KOPT-K1 (cell line): ENCODE data around the gene SRSF9.
"Not testable (repeated sequence)": the region's sequence is repeated elsewhere in the genome, so short reads cannot be mapped to it uniquely, and the experiment has no call there.

ENCODE experiments used
- H3K27ac ChIP-seq: fragments of 200-600 bp; sonication (generic); 2 replicates; pipeline ENCODE4 v1.5.1; 2016; ENCODE audit warnings: antibody characterized with exemption, mild to moderate bottlenecking, low read depth, low read length; ENCODE audit not compliant: poor library complexity, severe bottlenecking
- H3K36me3 ChIP-seq: fragments of 200-600 bp; sonication (generic); 2 replicates; pipeline ENCODE4 v1.5.1; 2017; ENCODE audit warnings: antibody characterized with exemption, mild to moderate bottlenecking, low read length, moderate library complexity; ENCODE audit not compliant: insufficient read depth
- H3K9me3 ChIP-seq: fragments of 200-600 bp; sonication (generic); 2 replicates; pipeline ENCODE4 v1.5.1; 2017; ENCODE audit warnings: antibody characterized with exemption, low read length, mild to moderate bottlenecking; ENCODE audit not compliant: insufficient read depth, poor library complexity, severe bottlenecking

SRSF9 gene

GRCh38 chr12:120469450-120470149 lies at the start of gene SRSF9:
SRSF9 (minus strand) TSS chr12:120469748; CDS start chr12:120469609, 139 bp downstream.
- H3K27ac ChIP-seq: peak within 1 kb of the TSS; percentile 94
- no peaks in the 10 kb centered on the region for H3K9me3 ChIP-seq
- H3K36me3 ChIP-seq: peaks cover 33% of the 10 kb centered on the region

GRCh38 chr12:120519324-120519723 lies 49.8 kb upstream of the SRSF9 start:
- not testable (repeated sequence) for H3K27ac ChIP-seq, H3K9me3 ChIP-seq
- peaks cover 45% of the 10 kb centered on the region for H3K36me3 ChIP-seq

- Histone ChIP-seq H3K27ac (no peak overlapping the region), H3K9me3 (no peaks in the 10 kb centered on the region), H3K36me3 (peaks cover 38% of the 10 kb centered on the region)
These were observed 45.9 kb upstream of the SRSF9 start for GRCh38 chr12:120515496-120515895.

- Histone ChIP-seq H3K27ac (no peak overlapping the region), H3K36me3 (peaks cover 50% of the 10 kb centered on the region), H3K9me3 (no peaks in the 10 kb centered on the region)
These were observed 44.5 kb upstream of the SRSF9 start for GRCh38 chr12:120514002-120514401.

- Histone ChIP-seq H3K9me3 (no peaks in the 10 kb centered on the region), H3K27ac (no peak overlapping the region), H3K36me3 (peaks cover 52% of the 10 kb centered on the region)
These were observed 39.0 kb upstream of the SRSF9 start for GRCh38 chr12:120508537-120508936.

- H3K36me3 ChIP-seq: peaks cover 71% of the 10 kb centered on the region
- no peak overlapping the region for H3K27ac ChIP-seq
- no peaks in the 10 kb centered on the region for H3K9me3 ChIP-seq
These were observed 35.0 kb upstream of the SRSF9 start for GRCh38 chr12:120504587-120504986.

GRCh38 chr12:120500581-120500980 lies 31.0 kb upstream of the SRSF9 start:
- Histone ChIP-seq H3K27ac (no peak overlapping the region), H3K36me3 (peaks cover 74% of the 10 kb centered on the region), H3K9me3 (no peaks in the 10 kb centered on the region)

- no peak overlapping the region for H3K27ac ChIP-seq
- no peaks in the 10 kb centered on the region for H3K9me3 ChIP-seq
- peaks cover 62% of the 10 kb centered on the region for H3K36me3 ChIP-seq
These were observed 29.4 kb upstream of the SRSF9 start for GRCh38 chr12:120498870-120499515.

- H3K36me3 ChIP-seq: peaks cover 50% of the 10 kb centered on the region
- no peaks in the 10 kb centered on the region for H3K9me3 ChIP-seq
- H3K27ac ChIP-seq: peak overlapping the region; percentile 66
These were observed 28.1 kb upstream of the SRSF9 start for GRCh38 chr12:120497524-120498150.

GRCh38 chr12:120496413-120497340 lies 27.1 kb upstream of the SRSF9 start:
- H3K36me3 ChIP-seq: peaks cover 44% of the 10 kb centered on the region
- H3K9me3 ChIP-seq: no peaks in the 10 kb centered on the region
- peak overlapping the region; percentile 66 for H3K27ac ChIP-seq

- peaks cover 37% of the 10 kb centered on the region for H3K36me3 ChIP-seq
- H3K27ac ChIP-seq: peak within 1 kb of the TSS; percentile 66
- no peaks in the 10 kb centered on the region for H3K9me3 ChIP-seq
These were observed 26.3 kb upstream of the SRSF9 start, which contains the start of gene DYNLL1 for GRCh38 chr12:120495731-120496412. DYNLL1 (plus strand) TSS chr12:120496113; CDS start chr12:120496422, 309 bp downstream.

GRCh38 chr12:120495186-120495730 lies 25.7 kb upstream of the SRSF9 start:
- Histone ChIP-seq H3K27ac (peak overlapping the region; percentile 66), H3K36me3 (peaks cover 31% of the 10 kb centered on the region), H3K9me3 (no peaks in the 10 kb centered on the region)

GRCh38 chr12:120490833-120491512 lies 21.4 kb upstream of the SRSF9 start:
- H3K36me3 ChIP-seq: no peaks in the 10 kb centered on the region; the same call in 1 of the 2 replicates
- H3K27ac ChIP-seq: no peak overlapping the region
- H3K9me3 ChIP-seq: no peaks in the 10 kb centered on the region
